ENCODE data around the gene MCCD1. TPM values are rescaled to one million over a fixed set of nuclear protein-coding genes. Genes with fewer than 3 reads are reported as not detected.
"Not testable (repeated sequence)": the region's sequence is repeated elsewhere in the genome, so short reads cannot be mapped to it uniquely, and the experiment has no call there.

MCCD1 gene
- total RNA-seq, 8 experiments from 2014 or later, result 0.38 to 1.9 (median 0.75) TPM; not detected in 1

GRCh38 chr6:31493875-31494694, 34.7 kb upstream of the MCCD1 start:
- peaks cover 4% of the 10 kb centered on the region in 2 donors for H3K4me1 ChIP-seq (replicated peaks in 1 of 2)
- peak overlapping the region; percentile 26 to 56 (median 39) for H3K4me3 ChIP-seq
- no peak overlapping the region for H3K27ac ChIP-seq
- in situ Hi-C loops (cut with MboI; ENCODE audit: low pct_unique_long_range_greater_than_20kb in 2 of 9, low sequenced_read_pairs in 9 of 9, unreplicated experiment in 9 of 9), result no loop called here
- WGBS, 10 experiments, result 0 to 9% (median 1%) methylated on average over 1 to 32 of the region's 58 CpGs; no CpG with 5 or more reads in 2 of the 10 experiments
- peak; percentile 66 to 94 (median 90) for ATAC-seq (replicated peaks in 6 of 8)

DNA sequence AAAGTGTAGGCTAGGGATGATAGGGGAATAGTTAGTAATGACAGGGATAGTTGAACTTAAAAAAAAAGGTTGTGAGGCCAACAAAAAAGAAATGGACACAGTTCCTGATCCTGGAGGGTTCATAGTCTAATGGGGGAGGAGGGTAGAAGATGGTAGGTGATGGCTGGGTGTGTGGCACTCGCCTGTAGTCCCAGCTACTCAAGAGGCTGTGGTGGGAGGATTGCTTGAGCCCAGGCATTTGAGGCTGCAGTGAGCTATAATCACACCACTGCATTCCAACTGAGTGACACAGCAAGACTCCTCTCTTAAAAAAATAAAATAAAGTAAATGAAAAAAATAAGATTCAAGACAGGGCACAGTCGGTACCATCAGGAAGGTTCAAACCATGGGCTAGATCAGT, 33.2 kb upstream of the MCCD1 start:
- 19 to 100% (median 80%) methylated on average over 1 to 2 of the region's 2 CpGs; no CpG with 5 or more reads in 3 of the 10 experiments for WGBS, 10 experiments
- ATAC-seq (replicated peaks in 6 of 8), result no peak
- peaks cover 4% of the 10 kb centered on the region in 2 donors for H3K4me1 ChIP-seq (replicated peaks in 1 of 2)
- no peak overlapping the region for H3K27ac ChIP-seq
- H3K4me3 ChIP-seq, result no peak overlapping the region
- in situ Hi-C loops (cut with MboI; ENCODE audit: low pct_unique_long_range_greater_than_20kb in 2 of 9, low sequenced_read_pairs in 9 of 9, unreplicated experiment in 9 of 9), result no loop called here

GRCh38 chr6:31496826-31497225, 31.9 kb upstream of the MCCD1 start:
- H3K4me1 ChIP-seq (replicated peaks in 1 of 2); H3K4me3 ChIP-seq; ATAC-seq (replicated peaks in 6 of 8); in situ Hi-C loops (cut with MboI; ENCODE audit: low pct_unique_long_range_greater_than_20kb in 2 of 9, low sequenced_read_pairs in 9 of 9, unreplicated experiment in 9 of 9); H3K27ac ChIP-seq: not testable (repeated sequence)
- 0 to 86% (median 59%) methylated on average over 1 to 3 of the region's 4 CpGs; no CpG with 5 or more reads in 3 of the 10 experiments for WGBS, 10 experiments

- 0 to 60% (median 0%) methylated on average over 1 to 20 of the region's 64 CpGs; no CpG with 5 or more reads in 1 of the 10 experiments for WGBS, 10 experiments
- in situ Hi-C loops (cut with MboI; ENCODE audit: low pct_unique_long_range_greater_than_20kb in 2 of 9, low sequenced_read_pairs in 9 of 9, unreplicated experiment in 9 of 9), result no loop called here
- Histone ChIP-seq H3K4me1 (replicated peaks in 1 of 2) (peaks cover 4% of the 10 kb centered on the region in 2 donors), H3K27ac (peak within 1 kb of the TSS in 1 of 2 donors; percentile 8), H3K4me3 (peak within 1 kb of the TSS; percentile 19 to 37 (median 36))
- peak; percentile 14 to 78 (median 32) for ATAC-seq (replicated peaks in 6 of 8)
Observed at GRCh38 chr6:31497531-31498476, 31.0 kb upstream of the MCCD1 start, which contains the start of gene MICB. TSS of gene MICB (plus strand) at chr6:31498145. CDS start at chr6:31498194, 49 bp downstream.

DNA sequence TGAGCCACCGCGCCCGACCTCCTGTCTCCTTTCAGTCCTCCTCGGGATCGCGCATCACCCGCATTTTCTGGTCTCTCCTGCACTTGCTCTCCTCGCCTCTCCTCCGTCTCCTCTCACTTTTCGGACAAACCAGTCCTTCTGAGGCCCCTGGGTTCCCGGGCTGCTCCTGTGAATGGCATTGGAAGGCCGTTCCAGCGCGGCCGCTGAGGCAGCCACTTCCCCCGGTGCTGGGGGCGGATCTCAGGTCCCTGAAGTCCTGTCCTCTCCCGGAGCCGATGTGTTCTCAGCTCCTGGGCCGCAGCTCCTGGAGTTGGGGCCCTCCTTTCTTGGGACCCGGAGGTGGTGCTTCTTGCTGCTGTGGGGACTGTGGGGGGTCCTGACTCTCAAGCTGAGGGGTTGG, 30.0 kb upstream of the MCCD1 start:
- peak overlapping the region in 3 of 5 donors; percentile 5 to 37 (median 14) for H3K4me3 ChIP-seq
- no peak overlapping the region for H3K27ac ChIP-seq
- no peak for ATAC-seq (replicated peaks in 6 of 8)
- H3K4me1 ChIP-seq (replicated peaks in 1 of 2), result peaks cover 4% of the 10 kb centered on the region in 2 donors
- 3 to 50% methylated on average over 1 to 7 of the region's 21 CpGs; no CpG with 5 or more reads in 8 of the 10 experiments for WGBS, 10 experiments
- in situ Hi-C loops (cut with MboI; ENCODE audit: low pct_unique_long_range_greater_than_20kb in 2 of 9, low sequenced_read_pairs in 9 of 9, unreplicated experiment in 9 of 9), result no loop called here

GRCh38 chr6:31499648-31500047, 29.1 kb upstream of the MCCD1 start:
- H3K4me1 ChIP-seq (replicated peaks in 1 of 2); in situ Hi-C loops (cut with MboI; ENCODE audit: low pct_unique_long_range_greater_than_20kb in 2 of 9, low sequenced_read_pairs in 9 of 9, unreplicated experiment in 9 of 9); H3K4me3 ChIP-seq; H3K27ac ChIP-seq: not testable (repeated sequence)
- no CpG with 5 or more reads among the region's 2 CpGs for WGBS, 10 experiments
- ATAC-seq (replicated peaks in 6 of 8), result peak in 1 of 8 experiments; percentile 14

GRCh38 chr6:31502586-31502985, 26.2 kb upstream of the MCCD1 start:
- no peak overlapping the region for H3K4me3 ChIP-seq
- in situ Hi-C loops (cut with MboI; ENCODE audit: low pct_unique_long_range_greater_than_20kb in 2 of 9, low sequenced_read_pairs in 9 of 9, unreplicated experiment in 9 of 9), result no loop called here
- ATAC-seq (replicated peaks in 6 of 8), result no peak
- H3K4me1 ChIP-seq (replicated peaks in 1 of 2), result peaks cover under 1 to 4% of the 10 kb centered on the region in 2 donors
- H3K27ac ChIP-seq, result no peak overlapping the region

DNA sequence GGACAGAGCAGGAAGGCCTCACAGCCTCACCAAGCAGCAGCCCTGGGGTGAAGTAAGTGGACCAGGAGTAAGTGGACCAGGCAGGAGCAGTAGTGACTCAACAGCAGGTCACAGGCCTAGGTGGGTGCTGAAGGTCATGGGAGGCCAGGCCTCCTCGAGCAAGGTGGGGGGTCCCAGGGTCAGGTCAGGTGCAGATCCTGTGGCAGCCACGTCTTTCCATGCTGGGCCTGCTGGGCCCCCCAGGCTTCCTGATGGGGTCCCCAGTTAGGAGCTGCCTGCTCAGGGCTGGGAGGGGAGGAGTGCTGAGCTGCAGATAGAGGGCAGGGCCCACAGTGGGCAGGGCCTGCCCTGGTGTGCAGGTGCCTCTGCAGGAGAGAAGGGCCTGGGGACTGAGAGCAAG, 19.7 kb upstream of the MCCD1 start:
- ATAC-seq (replicated peaks in 6 of 8); in situ Hi-C loops (cut with MboI; ENCODE audit: low pct_unique_long_range_greater_than_20kb in 2 of 9, low sequenced_read_pairs in 9 of 9, unreplicated experiment in 9 of 9); H3K27ac ChIP-seq; H3K4me3 ChIP-seq; H3K4me1 ChIP-seq (replicated peaks in 1 of 2): not testable (repeated sequence)
- 80% methylated on average over 1 of the region's 2 CpGs; no CpG with 5 or more reads in 9 of the 10 experiments for WGBS, 10 experiments

- Histone ChIP-seq H3K4me1 (replicated peaks in 1 of 2) (no peaks in the 10 kb centered on the region), H3K4me3 (no peak overlapping the region), H3K27ac (no peak overlapping the region)
- ATAC-seq (replicated peaks in 6 of 8), result no peak
- in situ Hi-C loops (cut with MboI; ENCODE audit: low pct_unique_long_range_greater_than_20kb in 2 of 9, low sequenced_read_pairs in 9 of 9, unreplicated experiment in 9 of 9), result no loop called here
- 45 to 100% (median 67%) methylated on average over 1 to 4 of the region's 4 CpGs; no CpG with 5 or more reads in 1 of the 10 experiments for WGBS, 10 experiments
Observed at GRCh38 chr6:31510007-31510406, 18.8 kb upstream of the MCCD1 start.

- H3K27ac ChIP-seq, result no peak overlapping the region
- no peak overlapping the region for H3K4me3 ChIP-seq
- ATAC-seq (replicated peaks in 6 of 8), result no peak
- no peaks in the 10 kb centered on the region for H3K4me1 ChIP-seq (replicated peaks in 1 of 2)
- in situ Hi-C loops (cut with MboI; ENCODE audit: low pct_unique_long_range_greater_than_20kb in 2 of 9, low sequenced_read_pairs in 9 of 9, unreplicated experiment in 9 of 9), result no loop called here
- WGBS, 10 experiments, result 0 to 100% (median 70%) methylated on average over 1 to 4 of the region's 5 CpGs; no CpG with 5 or more reads in 1 of the 10 experiments
Observed at GRCh38 chr6:31513456-31514165, 15.2 kb upstream of the MCCD1 start.

DNA sequence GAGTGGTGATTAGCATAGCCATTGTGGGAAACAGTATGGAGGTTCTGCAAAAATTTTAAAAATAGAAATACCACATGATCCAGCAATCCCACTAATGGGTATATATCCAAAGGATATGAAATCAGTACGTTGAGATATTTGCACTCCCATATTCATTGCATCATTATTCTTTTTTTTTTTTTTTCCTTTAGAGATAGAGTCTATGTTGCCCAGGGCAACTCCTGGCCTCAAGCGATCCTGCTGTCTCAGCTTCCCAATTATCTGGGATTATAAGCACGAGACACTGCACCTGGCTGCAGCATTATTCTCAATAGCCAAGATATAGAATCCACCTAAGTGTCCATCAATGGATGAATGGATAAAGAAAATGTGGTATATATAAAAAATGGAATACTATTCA, 6.9 kb upstream of the MCCD1 start:
- Histone ChIP-seq H3K27ac (no peak overlapping the region), H3K4me1 (replicated peaks in 1 of 2) (no peaks in the 10 kb centered on the region), H3K4me3 (no peak overlapping the region)
- no peak for ATAC-seq (replicated peaks in 6 of 8)
- in situ Hi-C loops (cut with MboI; ENCODE audit: low pct_unique_long_range_greater_than_20kb in 2 of 9, low sequenced_read_pairs in 9 of 9, unreplicated experiment in 9 of 9), result no loop called here
- 0 to 100% (median 54%) methylated on average over 1 to 3 of the region's 3 CpGs for WGBS, 10 experiments

GRCh38 chr6:31525553-31525931, 3.2 kb upstream of the MCCD1 start:
- in situ Hi-C loops (cut with MboI; ENCODE audit: low pct_unique_long_range_greater_than_20kb in 2 of 9, low sequenced_read_pairs in 9 of 9, unreplicated experiment in 9 of 9), result loop anchor here in 1 of 9 experiments (25.0 kb wide), 1 partner anchor 662 kb away; the partner anchor contains the start of genes AGER, AGPAT1, GPSM3 and PBX2
- no peak overlapping the region for H3K27ac ChIP-seq
- no peak overlapping the region for H3K4me3 ChIP-seq
- no peaks in the 10 kb centered on the region for H3K4me1 ChIP-seq (replicated peaks in 1 of 2)
- WGBS, 10 experiments, result 68 to 100% (median 78%) methylated on average over 1 to 8 of the region's 8 CpGs; no CpG with 5 or more reads in 3 of the 10 experiments
- no peak for ATAC-seq (replicated peaks in 6 of 8)
